ENCODE measurements around the gene FOXP1. TPM values are rescaled to one million over a fixed set of nuclear protein-coding genes. Genes with fewer than 3 reads are reported as not detected.

The FOXP1 gene
- total and polyA plus RNA-seq, 3 donors from 2014 or later: 37.8 to 105 (median 75.9) TPM

DNA sequence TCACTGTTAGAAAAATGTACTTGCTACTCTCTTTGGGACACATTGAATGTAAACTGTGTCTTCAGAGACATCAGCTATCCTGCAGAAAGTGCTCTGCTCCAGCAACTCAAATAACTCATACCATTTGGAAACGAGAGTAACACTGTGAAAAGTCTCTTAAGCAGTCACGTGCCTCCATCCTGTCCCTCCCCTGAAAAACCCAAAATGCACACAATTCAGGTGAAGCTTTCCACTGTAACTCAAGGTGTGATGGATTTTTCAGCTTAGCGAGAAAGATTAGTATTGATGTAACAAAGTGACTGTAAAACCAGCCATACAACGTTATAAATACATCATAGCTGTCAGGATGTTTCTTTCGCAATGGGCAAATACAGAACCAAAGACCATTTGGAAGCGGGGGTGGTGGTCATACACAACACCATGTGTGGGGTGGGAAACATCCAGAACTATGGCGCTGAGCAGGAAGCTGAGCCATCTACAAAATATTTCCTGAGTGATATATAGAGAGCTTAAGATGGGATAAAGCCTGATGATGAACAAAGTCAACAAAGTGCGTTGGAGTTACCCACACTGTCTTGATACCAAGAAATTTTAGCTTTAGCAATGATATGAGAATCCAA is 332.3 kb downstream of the FOXP1 start:
- Histone ChIP-seq H3K36me3 (ENCODE audit: low read depth, missing control alignments) (no peaks in the 10 kb centered on the region), H3K27ac (no peak overlapping the region), H3K27me3 (no peaks in the 10 kb centered on the region), H3K4me3 (no peak overlapping the region), H3K9me3 (no peaks in the 10 kb centered on the region), H3K4me1 (peaks cover 13% of the 10 kb centered on the region)
- no peak for TF ChIP-seq CTCF (IDR thresholded peaks at IDR 0.05)
- no peak for TF ChIP-seq POLR2A (IDR thresholded peaks at IDR 0.05)
- no peak for DNase-seq
- WGBS, 2 donors: 86 to 87% methylated on average over 8 of the region's 8 CpGs
- intact Hi-C loops (cut with DNase I; ENCODE audit: low total_unique reads): no loop called here

GRCh38 chr3:71250026-71250425 is 333.5 kb downstream of the FOXP1 start:
- H3K27me3 ChIP-seq: no peaks in the 10 kb centered on the region
- no peaks in the 10 kb centered on the region for H3K9me3 ChIP-seq
- no peak for DNase-seq
- TF ChIP-seq CTCF (IDR thresholded peaks at IDR 0.05) (no peak), POLR2A (IDR thresholded peaks at IDR 0.05) (no peak)
- peaks cover 23% of the 10 kb centered on the region for H3K4me1 ChIP-seq
- intact Hi-C loops (cut with DNase I; ENCODE audit: low total_unique reads): no loop called here
- H3K27ac ChIP-seq: no peak overlapping the region
- H3K36me3 ChIP-seq (ENCODE audit: low read depth, missing control alignments): no peaks in the 10 kb centered on the region
- 84 to 90% methylated on average over 5 of the region's 5 CpGs for WGBS, 2 donors
- H3K4me3 ChIP-seq: no peak overlapping the region

- 94 to 95% methylated on average over 3 of the region's 3 CpGs for WGBS, 2 donors
- no peaks in the 10 kb centered on the region for H3K27me3 ChIP-seq
- no peaks in the 10 kb centered on the region for H3K9me3 ChIP-seq
- no peaks in the 10 kb centered on the region for H3K36me3 ChIP-seq (ENCODE audit: low read depth, missing control alignments)
- H3K4me1 ChIP-seq: peaks cover 29% of the 10 kb centered on the region
- no peak for DNase-seq
- intact Hi-C loops (cut with DNase I; ENCODE audit: low total_unique reads): no loop called here
- TF ChIP-seq POLR2A (IDR thresholded peaks at IDR 0.05) (no peak), CTCF (IDR thresholded peaks at IDR 0.05) (no peak)
- no peak overlapping the region for H3K4me3 ChIP-seq
- H3K27ac ChIP-seq: peak overlapping the region in 1 of 2 donors; percentile 43
These were observed 335.6 kb downstream of the FOXP1 start for GRCh38 chr3:71247958-71248335.

DNA sequence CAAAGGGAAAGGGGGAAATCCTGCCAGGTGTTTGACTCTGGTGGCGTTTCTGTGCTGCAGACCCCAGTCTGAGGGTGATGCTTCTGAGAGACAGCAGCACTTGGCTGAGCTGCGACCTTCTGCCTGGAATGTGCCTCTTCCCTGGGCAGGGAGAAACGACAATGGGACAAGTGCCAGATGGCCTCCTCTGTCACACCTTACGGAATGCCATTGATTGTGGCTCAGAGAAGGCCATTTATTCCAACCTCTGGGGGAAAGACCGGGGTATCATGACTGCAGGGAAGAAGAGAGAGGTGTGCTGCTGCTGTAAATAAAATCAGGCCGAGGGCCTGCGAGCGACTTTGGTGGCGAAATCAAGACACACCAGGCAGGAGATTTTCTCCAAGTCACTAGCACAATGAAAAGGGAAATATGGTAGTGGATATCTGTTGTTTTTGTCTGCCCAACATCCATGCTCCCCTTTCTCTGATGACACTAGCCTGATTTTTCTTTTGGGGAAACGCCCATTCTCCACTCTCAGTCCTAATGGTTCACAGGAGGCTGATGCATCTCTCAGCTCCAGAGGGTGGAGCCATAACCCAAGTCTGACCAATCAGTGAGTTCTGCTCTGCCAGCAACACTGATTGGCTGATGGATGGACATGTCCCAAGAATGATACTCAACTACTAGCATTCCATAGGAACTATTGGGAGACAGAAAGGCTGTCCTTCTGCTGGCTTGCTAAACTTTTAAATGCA is 336.1 kb downstream of the FOXP1 start:
- no peaks in the 10 kb centered on the region for H3K36me3 ChIP-seq (ENCODE audit: low read depth, missing control alignments)
- H3K27ac ChIP-seq: peak overlapping the region in 1 of 2 donors; percentile 43
- no peak overlapping the region for H3K4me3 ChIP-seq
- H3K27me3 ChIP-seq: no peaks in the 10 kb centered on the region
- intact Hi-C loops (cut with DNase I; ENCODE audit: low total_unique reads): no loop called here
- no peak for TF ChIP-seq CTCF (IDR thresholded peaks at IDR 0.05)
- no peak for TF ChIP-seq POLR2A (IDR thresholded peaks at IDR 0.05)
- peak; percentile 44 for DNase-seq
- peaks cover 29% of the 10 kb centered on the region for H3K4me1 ChIP-seq
- 81 to 89% methylated on average over 10 of the region's 10 CpGs for WGBS, 2 donors
- H3K9me3 ChIP-seq: no peaks in the 10 kb centered on the region
